ENCODE results near the gene ETNK2.

ETNK2 gene

DNA sequence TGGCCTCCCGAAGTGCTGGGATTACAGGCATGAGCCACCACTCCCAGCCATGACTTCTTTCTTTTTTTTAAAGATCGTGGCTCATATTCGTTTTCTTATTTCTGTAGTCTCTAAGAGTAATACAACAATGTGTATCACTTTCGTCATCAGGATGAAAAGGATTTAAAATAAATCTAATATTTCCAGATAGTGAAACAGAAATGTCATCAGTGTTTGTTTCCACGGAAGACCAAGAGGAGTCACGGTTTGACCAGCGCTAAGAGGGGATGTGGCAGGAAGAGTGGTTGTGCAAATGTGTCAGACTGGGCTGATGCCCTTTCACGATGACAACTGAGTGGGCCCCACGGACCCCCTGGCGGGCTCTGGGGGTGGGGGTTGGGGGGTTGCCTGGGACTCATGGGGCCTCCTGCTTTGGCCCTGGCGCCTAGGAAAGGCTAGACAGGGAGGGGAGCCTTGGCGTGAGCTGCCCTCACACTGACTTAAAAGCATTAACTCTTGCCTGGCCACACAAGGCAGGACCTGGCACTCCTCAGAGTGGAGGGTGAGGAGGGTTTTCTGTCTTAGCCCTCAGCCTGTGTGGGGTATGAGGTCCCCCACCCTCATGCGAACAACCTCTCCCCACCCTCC is 70.6 kb downstream of the ETNK2 start:
- no peak for DNase-seq (ENCODE audit: low read depth)
- TF ChIP-seq, protein P1, sequence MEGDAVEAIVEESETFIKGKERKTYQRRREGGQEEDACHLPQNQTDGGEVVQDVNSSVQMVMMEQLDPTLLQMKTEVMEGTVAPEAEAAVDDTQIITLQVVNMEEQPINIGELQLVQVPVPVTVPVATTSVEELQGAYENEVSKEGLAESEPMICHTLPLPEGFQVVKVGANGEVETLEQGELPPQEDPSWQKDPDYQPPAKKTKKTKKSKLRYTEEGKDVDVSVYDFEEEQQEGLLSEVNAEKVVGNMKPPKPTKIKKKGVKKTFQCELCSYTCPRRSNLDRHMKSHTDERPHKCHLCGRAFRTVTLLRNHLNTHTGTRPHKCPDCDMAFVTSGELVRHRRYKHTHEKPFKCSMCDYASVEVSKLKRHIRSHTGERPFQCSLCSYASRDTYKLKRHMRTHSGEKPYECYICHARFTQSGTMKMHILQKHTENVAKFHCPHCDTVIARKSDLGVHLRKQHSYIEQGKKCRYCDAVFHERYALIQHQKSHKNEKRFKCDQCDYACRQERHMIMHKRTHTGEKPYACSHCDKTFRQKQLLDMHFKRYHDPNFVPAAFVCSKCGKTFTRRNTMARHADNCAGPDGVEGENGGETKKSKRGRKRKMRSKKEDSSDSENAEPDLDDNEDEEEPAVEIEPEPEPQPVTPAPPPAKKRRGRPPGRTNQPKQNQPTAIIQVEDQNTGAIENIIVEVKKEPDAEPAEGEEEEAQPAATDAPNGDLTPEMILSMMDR (IDR thresholded peaks at IDR 0.05; ENCODE audit: low read length, missing control alignments), result no peak
- H3K4me3 ChIP-seq (replicated peaks; ENCODE audit: low read depth, low read length), result no peak overlapping the region

All from fibroblast of pulmonary artery (primary cell).